HG03064 (cell line): ENCODE measurements around the gene RCAN2.

Source experiments
- ATAC-seq: cut with Tn5 transposase; IDR thresholded peaks from one replicate; pipeline ENCODE4 v1.9.1; 2021; ENCODE audit warnings: low read depth; ENCODE audit not compliant: unreplicated experiment

Gene RCAN2

GRCh38 chr6:46491201-46491627, at the start of gene RCAN2:
Gene RCAN2, minus strand, starts transcription at chr6:46491449.
- no peak for ATAC-seq

- ATAC-seq, result no peak
Measured at GRCh38 chr6:46539866-46540265, 48.6 kb upstream of the RCAN2 start.

- no peak for ATAC-seq
Measured at GRCh38 chr6:46538800-46539480, 47.7 kb upstream of the RCAN2 start.

- ATAC-seq, result no peak
Measured at GRCh38 chr6:46530896-46531295, 39.6 kb upstream of the RCAN2 start.

- ATAC-seq, result no peak
Measured at GRCh38 chr6:46528961-46529750, 37.9 kb upstream of the RCAN2 start.

- no peak for ATAC-seq
Measured at GRCh38 chr6:46526607-46527006, 35.4 kb upstream of the RCAN2 start.

GRCh38 chr6:46525583-46525982, 34.3 kb upstream of the RCAN2 start:
- no peak for ATAC-seq

GRCh38 chr6:46521464-46521971, 30.3 kb upstream of the RCAN2 start:
- no peak for ATAC-seq

GRCh38 chr6:46517202-46517601, 26.0 kb upstream of the RCAN2 start:
- no peak for ATAC-seq

- ATAC-seq, result no peak
Measured at GRCh38 chr6:46513533-46513932, 22.3 kb upstream of the RCAN2 start.

- ATAC-seq, result no peak
Measured at GRCh38 chr6:46511320-46511719, 20.1 kb upstream of the RCAN2 start.

- ATAC-seq, result no peak
Measured at GRCh38 chr6:46510651-46511050, 19.4 kb upstream of the RCAN2 start.

GRCh38 chr6:46509981-46510510, 18.8 kb upstream of the RCAN2 start:
- ATAC-seq, result no peak

GRCh38 chr6:46509063-46509462, 17.8 kb upstream of the RCAN2 start:
- no peak for ATAC-seq

GRCh38 chr6:46507426-46507825, 16.2 kb upstream of the RCAN2 start:
- no peak for ATAC-seq

- no peak for ATAC-seq
Measured at GRCh38 chr6:46505693-46506512, 14.7 kb upstream of the RCAN2 start.

- no peak for ATAC-seq
Measured at GRCh38 chr6:46504242-46504641, 13.0 kb upstream of the RCAN2 start.

GRCh38 chr6:46502486-46503119, 11.4 kb upstream of the RCAN2 start:
- no peak for ATAC-seq

- ATAC-seq, result no peak
Measured at GRCh38 chr6:46501136-46502089, 10.2 kb upstream of the RCAN2 start.
